ENCODE results near the gene METAP1D.

DNA sequence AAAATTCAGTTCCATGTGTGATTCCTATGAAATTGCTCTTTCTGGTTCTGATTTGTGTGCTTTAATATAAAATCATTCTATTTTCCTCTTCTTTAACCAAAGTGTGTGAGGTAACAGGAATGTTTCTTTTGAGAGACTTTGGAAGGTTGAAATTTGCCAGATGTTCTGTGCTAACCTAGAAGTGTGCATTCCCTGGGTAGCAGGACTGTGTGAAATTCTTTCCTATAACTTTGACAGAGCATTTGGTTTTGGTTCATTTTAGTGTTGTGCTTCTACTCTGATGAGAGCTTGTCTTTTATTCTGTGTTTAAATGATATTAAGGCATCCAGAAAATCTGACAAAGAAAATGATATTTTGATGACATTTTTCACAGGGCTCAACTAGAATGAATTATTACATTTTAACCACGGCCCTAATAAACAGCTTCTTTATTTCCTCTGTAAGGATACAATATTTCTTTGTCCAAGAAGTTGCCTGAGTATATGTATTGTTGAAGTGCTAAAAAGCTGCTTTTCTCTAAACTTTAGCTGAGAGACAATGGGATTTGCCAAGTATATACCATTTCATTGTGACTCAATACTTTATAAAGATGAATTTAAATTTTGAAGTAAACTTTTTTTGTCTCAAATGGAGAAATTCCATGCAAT is 50.8 kb downstream of the METAP1D start:
- TF ChIP-seq, protein P1, sequence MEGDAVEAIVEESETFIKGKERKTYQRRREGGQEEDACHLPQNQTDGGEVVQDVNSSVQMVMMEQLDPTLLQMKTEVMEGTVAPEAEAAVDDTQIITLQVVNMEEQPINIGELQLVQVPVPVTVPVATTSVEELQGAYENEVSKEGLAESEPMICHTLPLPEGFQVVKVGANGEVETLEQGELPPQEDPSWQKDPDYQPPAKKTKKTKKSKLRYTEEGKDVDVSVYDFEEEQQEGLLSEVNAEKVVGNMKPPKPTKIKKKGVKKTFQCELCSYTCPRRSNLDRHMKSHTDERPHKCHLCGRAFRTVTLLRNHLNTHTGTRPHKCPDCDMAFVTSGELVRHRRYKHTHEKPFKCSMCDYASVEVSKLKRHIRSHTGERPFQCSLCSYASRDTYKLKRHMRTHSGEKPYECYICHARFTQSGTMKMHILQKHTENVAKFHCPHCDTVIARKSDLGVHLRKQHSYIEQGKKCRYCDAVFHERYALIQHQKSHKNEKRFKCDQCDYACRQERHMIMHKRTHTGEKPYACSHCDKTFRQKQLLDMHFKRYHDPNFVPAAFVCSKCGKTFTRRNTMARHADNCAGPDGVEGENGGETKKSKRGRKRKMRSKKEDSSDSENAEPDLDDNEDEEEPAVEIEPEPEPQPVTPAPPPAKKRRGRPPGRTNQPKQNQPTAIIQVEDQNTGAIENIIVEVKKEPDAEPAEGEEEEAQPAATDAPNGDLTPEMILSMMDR (IDR thresholded peaks at IDR 0.05) = no peak
- TF ChIP-seq POLR2AphosphoS5 (IDR thresholded peaks at IDR 0.05; ENCODE audit: low read depth, low read length) = no peak
- TF ChIP-seq, protein P2, sequence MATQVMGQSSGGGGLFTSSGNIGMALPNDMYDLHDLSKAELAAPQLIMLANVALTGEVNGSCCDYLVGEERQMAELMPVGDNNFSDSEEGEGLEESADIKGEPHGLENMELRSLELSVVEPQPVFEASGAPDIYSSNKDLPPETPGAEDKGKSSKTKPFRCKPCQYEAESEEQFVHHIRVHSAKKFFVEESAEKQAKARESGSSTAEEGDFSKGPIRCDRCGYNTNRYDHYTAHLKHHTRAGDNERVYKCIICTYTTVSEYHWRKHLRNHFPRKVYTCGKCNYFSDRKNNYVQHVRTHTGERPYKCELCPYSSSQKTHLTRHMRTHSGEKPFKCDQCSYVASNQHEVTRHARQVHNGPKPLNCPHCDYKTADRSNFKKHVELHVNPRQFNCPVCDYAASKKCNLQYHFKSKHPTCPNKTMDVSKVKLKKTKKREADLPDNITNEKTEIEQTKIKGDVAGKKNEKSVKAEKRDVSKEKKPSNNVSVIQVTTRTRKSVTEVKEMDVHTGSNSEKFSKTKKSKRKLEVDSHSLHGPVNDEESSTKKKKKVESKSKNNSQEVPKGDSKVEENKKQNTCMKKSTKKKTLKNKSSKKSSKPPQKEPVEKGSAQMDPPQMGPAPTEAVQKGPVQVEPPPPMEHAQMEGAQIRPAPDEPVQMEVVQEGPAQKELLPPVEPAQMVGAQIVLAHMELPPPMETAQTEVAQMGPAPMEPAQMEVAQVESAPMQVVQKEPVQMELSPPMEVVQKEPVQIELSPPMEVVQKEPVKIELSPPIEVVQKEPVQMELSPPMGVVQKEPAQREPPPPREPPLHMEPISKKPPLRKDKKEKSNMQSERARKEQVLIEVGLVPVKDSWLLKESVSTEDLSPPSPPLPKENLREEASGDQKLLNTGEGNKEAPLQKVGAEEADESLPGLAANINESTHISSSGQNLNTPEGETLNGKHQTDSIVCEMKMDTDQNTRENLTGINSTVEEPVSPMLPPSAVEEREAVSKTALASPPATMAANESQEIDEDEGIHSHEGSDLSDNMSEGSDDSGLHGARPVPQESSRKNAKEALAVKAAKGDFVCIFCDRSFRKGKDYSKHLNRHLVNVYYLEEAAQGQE (IDR thresholded peaks at IDR 0.05; ENCODE audit: insufficient read depth in 1 of 2, low read depth in 2 of 2, low read length in 1 of 2) = no peak

Measured in Panc1 (cell line).